GM23338 (cell line): ENCODE results near the gene TESK2. TPM values are rescaled to one million over a fixed set of nuclear protein-coding genes. Genes with fewer than 3 reads are reported as not detected.

Source experiments
- ATAC-seq: fragments of 200-7000 bp; cut with Tn5 transposase; 3 replicates; pipeline ENCODE4 v1.9.1; 2020
- DNase-seq: peaks from one replicate; pipeline ENCODE4 v3.0.0-alpha.2; 2015; ENCODE audit warnings: low spot score
- H2AFZ ChIP-seq: fragments of 200-600 bp; sonication (generic); 2 replicates; pipeline ENCODE4 v1.8.0; 2016; ENCODE audit warnings: antibody characterized with exemption, mild to moderate bottlenecking, moderate library complexity
- H3F3A ChIP-seq: fragments of 200-600 bp; sonication (generic); replicated peaks from 2 replicates; pipeline ENCODE4 v1.8.0; 2017; ENCODE audit warnings: antibody characterized with exemption, mixed run types, low read depth
- H3K27ac ChIP-seq: fragments of 200-600 bp; sonication (generic); 2 replicates; pipeline ENCODE4 v1.6.1; 2016; ENCODE audit warnings: low read depth
- H3K27me3 ChIP-seq: fragments of 200-600 bp; sonication (generic); 2 replicates; pipeline ENCODE4 v1.8.0; 2016; ENCODE audit warnings: mild to moderate bottlenecking, mixed run types, moderate library complexity; ENCODE audit not compliant: insufficient read depth
- H3K36me3 ChIP-seq: fragments of 200-600 bp; sonication (generic); 2 replicates; pipeline ENCODE4 v1.8.0; 2016; ENCODE audit warnings: mild to moderate bottlenecking; ENCODE audit not compliant: insufficient read depth
- H3K4me1 ChIP-seq: fragments of 200-600 bp; sonication (generic); 2 replicates; pipeline ENCODE4 v1.8.0; 2016; ENCODE audit warnings: mild to moderate bottlenecking, moderate library complexity; ENCODE audit not compliant: insufficient read depth
- H3K4me2 ChIP-seq: fragments of 200-600 bp; sonication (generic); 2 replicates; pipeline ENCODE4 v1.7.1; 2017; ENCODE audit warnings: mixed run types
- H3K4me3 ChIP-seq: fragments of 200-600 bp; sonication (generic); 2 replicates; pipeline ENCODE4 v1.6.1; 2016; ENCODE audit warnings: mixed run types
- H3K79me2 ChIP-seq: fragments of 200-600 bp; sonication (generic); replicated peaks from 2 replicates; pipeline ENCODE4 v1.8.0; 2017; ENCODE audit warnings: mild to moderate bottlenecking; ENCODE audit not compliant: insufficient read depth
- H3K9me2 ChIP-seq: fragments of 200-600 bp; sonication (generic); 2 replicates; pipeline ENCODE4 v1.8.0; 2017; ENCODE audit not compliant: insufficient read depth
- H4K20me1 ChIP-seq: fragments of 200-600 bp; sonication (generic); replicated peaks from 2 replicates; pipeline ENCODE4 v1.8.0; 2017; ENCODE audit warnings: mild to moderate bottlenecking; ENCODE audit not compliant: insufficient read depth
- H3K27ac Mint-ChIP-seq: 2 replicates; pipeline ENCODE4 v1.8.0; 2020; ENCODE audit warnings: inconsistent platforms, mild to moderate bottlenecking, moderate library complexity, mixed read lengths
- H3K27me3 Mint-ChIP-seq: 3 replicates; pipeline ENCODE4 v1.8.0; 2022; ENCODE audit warnings: low read depth, mild to moderate bottlenecking, moderate library complexity, mixed read lengths, inconsistent platforms; ENCODE audit not compliant: insufficient read depth, poor library complexity
- H3K36me3 Mint-ChIP-seq: 3 replicates; pipeline ENCODE4 v1.8.0; 2021; ENCODE audit warnings: low read depth, mild to moderate bottlenecking, inconsistent platforms, moderate library complexity, mixed read lengths
- H3K4me1 Mint-ChIP-seq: 3 replicates; pipeline ENCODE4 v1.8.0; 2020; ENCODE audit warnings: mild to moderate bottlenecking, inconsistent platforms, mixed read lengths
- H3K4me3 Mint-ChIP-seq: 3 replicates; pipeline ENCODE4 v1.8.0; 2021; ENCODE audit warnings: moderate library complexity, mild to moderate bottlenecking, inconsistent platforms, mixed read lengths
- H3K9me3 Mint-ChIP-seq: 3 replicates; pipeline ENCODE4 v1.8.0; 2020; ENCODE audit warnings: moderate library complexity, mild to moderate bottlenecking, inconsistent platforms, mixed read lengths
- CREB1 ChIP-seq: fragments of 250-450 bp; sonication (Bioruptor Pico); IDR thresholded peaks from 2 replicates; pipeline ENCODE4 v1.5.0; 2020; ENCODE audit warnings: low read depth, mild to moderate bottlenecking, moderate library complexity
- CTCF ChIP-seq, 2 experiments: fragments of 200-600 bp in 1 of 2; sonication (generic) in 1 of 2; conservative IDR thresholded peaks; 2 replicates each; pipeline versions ENCODE4 v1.5.1 to v1.6.1; 2016 to 2017; ENCODE audit warnings: antibody characterized with exemption in 2 of 2, low read depth in 2 of 2, mild to moderate bottlenecking in 2 of 2, moderate library complexity in 1 of 2
- ETS1 ChIP-seq: IDR thresholded peaks from 2 replicates; pipeline ENCODE4 v1.6.1; 2016; ENCODE audit warnings: antibody characterized with exemption
- EZH2 ChIP-seq: fragments of 200-600 bp; sonication (generic); IDR thresholded peaks from one replicate; pipeline ENCODE4 v1.8.0; 2017; ENCODE audit warnings: antibody characterized with exemption, mild to moderate bottlenecking, low read depth; ENCODE audit not compliant: unreplicated experiment
- EZH2phosphoT487 ChIP-seq: fragments of 200-600 bp; sonication (generic); IDR thresholded peaks from one replicate; pipeline ENCODE4 v1.8.1; 2018; ENCODE audit warnings: antibody characterized with exemption; ENCODE audit not compliant: unreplicated experiment
- JUNB ChIP-seq: IDR thresholded peaks from one replicate; pipeline ENCODE4 v1.6.1; 2016; ENCODE audit warnings: antibody characterized with exemption; ENCODE audit not compliant: unreplicated experiment
- NANOG ChIP-seq: IDR thresholded peaks from 2 replicates; pipeline ENCODE4 v1.6.1; 2016; ENCODE audit warnings: antibody characterized with exemption, borderline replicate concordance
- POLR2AphosphoS5 ChIP-seq: IDR thresholded peaks from 2 replicates; pipeline ENCODE4 v1.6.1; 2016; ENCODE audit warnings: antibody characterized with exemption, low read depth
- REST ChIP-seq: IDR thresholded peaks from one replicate; pipeline ENCODE4 v1.6.1; 2018; ENCODE audit warnings: antibody characterized with exemption; ENCODE audit not compliant: unreplicated experiment
- STAT1 ChIP-seq: IDR thresholded peaks from one replicate; pipeline ENCODE4 v1.6.1; 2016; ENCODE audit warnings: antibody characterized with exemption; ENCODE audit not compliant: unreplicated experiment
- ZNF114 ChIP-seq: fragments of 250-450 bp; sonication (Bioruptor Pico); IDR thresholded peaks from 2 replicates; pipeline ENCODE4 v1.5.0; 2020; ENCODE audit warnings: mild to moderate bottlenecking, moderate library complexity
- ZNF331 ChIP-seq: fragments of 250-450 bp; sonication (Bioruptor Pico); IDR thresholded peaks from 2 replicates; pipeline ENCODE4 v1.5.0; 2020; ENCODE audit warnings: low read depth, mild to moderate bottlenecking, moderate library complexity
- polyA plus RNA-seq: library from polyadenylated mRNA; unstranded; fragments of >200 nt; fragmentation: Nextera tagmentation; extraction: Ambion mirVana; gene quantifications from 2 replicates; pipeline ENCODE4 v1.2.1, GENCODE V29; 2016
- total RNA-seq: library from RNA; depleted of rRNA; stranded (reverse); fragments of >200 nt; shearing (Covaris generic); gene quantifications from 2 replicates; pipeline ENCODE4 v1.2.3, GENCODE V29; 2014
- TF ChIP-seq, protein P1 (sequence below): fragments of 250-450 bp; sonication (Bioruptor Pico); IDR thresholded peaks from 2 replicates; pipeline ENCODE4 v1.5.0; 2020; ENCODE audit warnings: mild to moderate bottlenecking, moderate library complexity

TESK2 gene
- total and polyA plus RNA-seq, 2 experiments from 2014 or later, result 5.2 to 14.0 TPM

- no peak for TF ChIP-seq EZH2phosphoT487
- TF ChIP-seq STAT1, result no peak
- TF ChIP-seq ZNF114 (CRISPR knock-in tag), result no peak
- TF ChIP-seq, protein P1, sequence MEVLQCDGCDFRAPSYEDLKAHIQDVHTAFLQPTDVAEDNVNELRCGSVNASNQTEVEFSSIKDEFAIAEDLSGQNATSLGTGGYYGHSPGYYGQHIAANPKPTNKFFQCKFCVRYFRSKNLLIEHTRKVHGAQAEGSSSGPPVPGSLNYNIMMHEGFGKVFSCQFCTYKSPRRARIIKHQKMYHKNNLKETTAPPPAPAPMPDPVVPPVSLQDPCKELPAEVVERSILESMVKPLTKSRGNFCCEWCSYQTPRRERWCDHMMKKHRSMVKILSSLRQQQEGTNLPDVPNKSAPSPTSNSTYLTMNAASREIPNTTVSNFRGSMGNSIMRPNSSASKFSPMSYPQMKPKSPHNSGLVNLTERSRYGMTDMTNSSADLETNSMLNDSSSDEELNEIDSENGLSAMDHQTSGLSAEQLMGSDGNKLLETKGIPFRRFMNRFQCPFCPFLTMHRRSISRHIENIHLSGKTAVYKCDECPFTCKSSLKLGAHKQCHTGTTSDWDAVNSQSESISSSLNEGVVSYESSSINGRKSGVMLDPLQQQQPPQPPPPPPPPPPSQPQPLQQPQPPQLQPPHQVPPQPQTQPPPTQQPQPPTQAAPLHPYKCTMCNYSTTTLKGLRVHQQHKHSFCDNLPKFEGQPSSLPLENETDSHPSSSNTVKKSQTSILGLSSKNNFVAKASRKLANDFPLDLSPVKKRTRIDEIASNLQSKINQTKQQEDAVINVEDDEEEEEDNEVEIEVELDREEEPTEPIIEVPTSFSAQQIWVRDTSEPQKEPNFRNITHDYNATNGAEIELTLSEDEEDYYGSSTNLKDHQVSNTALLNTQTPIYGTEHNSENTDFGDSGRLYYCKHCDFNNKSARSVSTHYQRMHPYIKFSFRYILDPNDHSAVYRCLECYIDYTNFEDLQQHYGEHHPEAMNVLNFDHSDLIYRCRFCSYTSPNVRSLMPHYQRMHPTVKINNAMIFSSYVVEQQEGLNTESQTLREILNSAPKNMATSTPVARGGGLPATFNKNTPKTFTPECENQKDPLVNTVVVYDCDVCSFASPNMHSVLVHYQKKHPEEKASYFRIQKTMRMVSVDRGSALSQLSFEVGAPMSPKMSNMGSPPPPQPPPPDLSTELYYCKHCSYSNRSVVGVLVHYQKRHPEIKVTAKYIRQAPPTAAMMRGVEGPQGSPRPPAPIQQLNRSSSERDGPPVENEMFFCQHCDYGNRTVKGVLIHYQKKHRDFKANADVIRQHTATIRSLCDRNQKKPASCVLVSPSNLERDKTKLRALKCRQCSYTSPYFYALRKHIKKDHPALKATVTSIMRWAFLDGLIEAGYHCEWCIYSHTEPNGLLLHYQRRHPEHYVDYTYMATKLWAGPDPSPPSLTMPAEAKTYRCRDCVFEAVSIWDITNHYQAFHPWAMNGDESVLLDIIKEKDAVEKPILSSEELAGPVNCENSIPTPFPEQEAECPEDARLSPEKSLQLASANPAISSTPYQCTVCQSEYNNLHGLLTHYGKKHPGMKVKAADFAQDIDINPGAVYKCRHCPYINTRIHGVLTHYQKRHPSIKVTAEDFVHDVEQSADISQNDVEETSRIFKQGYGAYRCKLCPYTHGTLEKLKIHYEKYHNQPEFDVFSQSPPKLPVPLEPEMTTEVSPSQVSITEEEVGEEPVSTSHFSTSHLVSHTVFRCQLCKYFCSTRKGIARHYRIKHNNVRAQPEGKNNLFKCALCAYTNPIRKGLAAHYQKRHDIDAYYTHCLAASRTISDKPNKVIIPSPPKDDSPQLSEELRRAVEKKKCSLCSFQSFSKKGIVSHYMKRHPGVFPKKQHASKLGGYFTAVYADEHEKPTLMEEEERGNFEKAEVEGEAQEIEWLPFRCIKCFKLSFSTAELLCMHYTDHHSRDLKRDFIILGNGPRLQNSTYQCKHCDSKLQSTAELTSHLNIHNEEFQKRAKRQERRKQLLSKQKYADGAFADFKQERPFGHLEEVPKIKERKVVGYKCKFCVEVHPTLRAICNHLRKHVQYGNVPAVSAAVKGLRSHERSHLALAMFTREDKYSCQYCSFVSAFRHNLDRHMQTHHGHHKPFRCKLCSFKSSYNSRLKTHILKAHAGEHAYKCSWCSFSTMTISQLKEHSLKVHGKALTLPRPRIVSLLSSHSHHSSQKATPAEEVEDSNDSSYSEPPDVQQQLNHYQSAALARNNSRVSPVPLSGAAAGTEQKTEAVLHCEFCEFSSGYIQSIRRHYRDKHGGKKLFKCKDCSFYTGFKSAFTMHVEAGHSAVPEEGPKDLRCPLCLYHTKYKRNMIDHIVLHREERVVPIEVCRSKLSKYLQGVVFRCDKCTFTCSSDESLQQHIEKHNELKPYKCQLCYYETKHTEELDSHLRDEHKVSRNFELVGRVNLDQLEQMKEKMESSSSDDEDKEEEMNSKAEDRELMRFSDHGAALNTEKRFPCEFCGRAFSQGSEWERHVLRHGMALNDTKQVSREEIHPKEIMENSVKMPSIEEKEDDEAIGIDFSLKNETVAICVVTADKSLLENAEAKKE (CRISPR knock-in tag), result no peak
- no peak for TF ChIP-seq CREB1 (CRISPR knock-in tag)
- TF ChIP-seq POLR2AphosphoS5, result no peak
- TF ChIP-seq JUNB, result no peak
- TF ChIP-seq NANOG, result no peak
- no peak for TF ChIP-seq REST
- TF ChIP-seq ETS1, result no peak
- TF ChIP-seq EZH2, result no peak
- no peak for TF ChIP-seq ZNF331 (CRISPR knock-in tag)
- no peak for TF ChIP-seq CTCF (conservative IDR thresholded peaks at IDR 0.05; ENCODE audit: low read depth in 2 of 2)
- Histone ChIP-seq H3F3A (no peaks in the 10 kb centered on the region), H3K4me1 (no peaks in the 10 kb centered on the region), H3K27ac (no peak overlapping the region), H3K79me2 (no peaks in the 10 kb centered on the region), H4K20me1 (0 out of 2 replicates have a peak, but pooled peaks cover 3% of the 10 kb centered on the region), H3K9me2 (0 out of 2 replicates have a peak, but pooled peaks cover 2% of the 10 kb centered on the region), H2AFZ (no peak overlapping the region), H3K4me3 (no peak overlapping the region), H3K4me2 (no peak overlapping the region), H3K27me3 (no peaks in the 10 kb centered on the region), H3K36me3 (no peaks in the 10 kb centered on the region)
- DNase-seq (no peak), ATAC-seq (no peak; the same call in 2 of the 3 replicates)
- Mint-ChIP-seq H3K27me3 (peaks cover 6% of the 10 kb centered on the region), H3K9me3 (peaks cover 3% of the 10 kb centered on the region; the same call in 2 of the 3 replicates), H3K4me1 (no peaks in the 10 kb centered on the region), H3K27ac (no peak overlapping the region), H3K4me3 (no peak overlapping the region), H3K36me3 (peaks cover 3% of the 10 kb centered on the region)
Observed at GRCh38 chr1:45423906-45424678, 66.9 kb downstream of the TESK2 start.
